Type B pancreatic cell (in vitro differentiated cells): ENCODE measurements around the gene TSHZ1. TPM values are rescaled to one million over a fixed set of nuclear protein-coding genes. Genes with fewer than 3 reads are reported as not detected.

ENCODE experiments used
- DNase-seq: peaks from one replicate; pipeline ENCODE4 v3.0.0; 2021; ENCODE audit warnings: mixed read lengths; ENCODE audit not compliant: unreplicated experiment; ENCODE audit errors: extremely low spot score
- H3K27ac Mint-ChIP-seq: 2 replicates; pipeline ENCODE4 v1.8.0; 2021; ENCODE audit warnings: mild to moderate bottlenecking, mixed read lengths
- H3K27me3 Mint-ChIP-seq: 2 replicates; pipeline ENCODE4 v1.8.0; 2021; ENCODE audit warnings: mixed read lengths
- H3K36me3 Mint-ChIP-seq: 2 replicates; pipeline ENCODE4 v1.8.0; 2021; ENCODE audit warnings: mixed read lengths
- H3K4me1 Mint-ChIP-seq: one replicate; pipeline ENCODE4 v1.8.0; 2021; ENCODE audit warnings: mixed read lengths; ENCODE audit not compliant: unreplicated experiment
- H3K4me3 Mint-ChIP-seq: 2 replicates; pipeline ENCODE4 v1.8.0; 2021; ENCODE audit warnings: mild to moderate bottlenecking, mixed read lengths
- H3K9me3 Mint-ChIP-seq: 2 replicates; pipeline ENCODE4 v1.8.0; 2021; ENCODE audit warnings: mixed read lengths
- total RNA-seq: library from RNA; stranded (reverse); gene quantifications from 2 replicates; pipeline ENCODE4 v1.2.1, GENCODE V29; 2021; ENCODE audit warnings: low replicate concordance
- TF ChIP-seq, protein P1 (sequence below): fragments of 200-600 bp; sonication (generic); conservative IDR thresholded peaks from 2 replicates; pipeline ENCODE4 v1.5.0; 2021; ENCODE audit warnings: antibody characterized with exemption, mild to moderate bottlenecking

The TSHZ1 gene
- total RNA-seq, 1 donor from 2014 or later = 79.9 TPM

GRCh38 chr18:75234901-75235300 is 24.3 kb downstream of the TSHZ1 start:
- TF ChIP-seq, protein P1, sequence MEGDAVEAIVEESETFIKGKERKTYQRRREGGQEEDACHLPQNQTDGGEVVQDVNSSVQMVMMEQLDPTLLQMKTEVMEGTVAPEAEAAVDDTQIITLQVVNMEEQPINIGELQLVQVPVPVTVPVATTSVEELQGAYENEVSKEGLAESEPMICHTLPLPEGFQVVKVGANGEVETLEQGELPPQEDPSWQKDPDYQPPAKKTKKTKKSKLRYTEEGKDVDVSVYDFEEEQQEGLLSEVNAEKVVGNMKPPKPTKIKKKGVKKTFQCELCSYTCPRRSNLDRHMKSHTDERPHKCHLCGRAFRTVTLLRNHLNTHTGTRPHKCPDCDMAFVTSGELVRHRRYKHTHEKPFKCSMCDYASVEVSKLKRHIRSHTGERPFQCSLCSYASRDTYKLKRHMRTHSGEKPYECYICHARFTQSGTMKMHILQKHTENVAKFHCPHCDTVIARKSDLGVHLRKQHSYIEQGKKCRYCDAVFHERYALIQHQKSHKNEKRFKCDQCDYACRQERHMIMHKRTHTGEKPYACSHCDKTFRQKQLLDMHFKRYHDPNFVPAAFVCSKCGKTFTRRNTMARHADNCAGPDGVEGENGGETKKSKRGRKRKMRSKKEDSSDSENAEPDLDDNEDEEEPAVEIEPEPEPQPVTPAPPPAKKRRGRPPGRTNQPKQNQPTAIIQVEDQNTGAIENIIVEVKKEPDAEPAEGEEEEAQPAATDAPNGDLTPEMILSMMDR = no peak
- Mint-ChIP-seq H3K9me3 (peaks cover 3% of the 10 kb centered on the region), H3K4me3 (no peak overlapping the region), H3K4me1 (peaks cover 49% of the 10 kb centered on the region), H3K27ac (no peak overlapping the region), H3K36me3 (peaks cover 35% of the 10 kb centered on the region), H3K27me3 (peaks cover 13% of the 10 kb centered on the region)
- no peak for DNase-seq

DNA sequence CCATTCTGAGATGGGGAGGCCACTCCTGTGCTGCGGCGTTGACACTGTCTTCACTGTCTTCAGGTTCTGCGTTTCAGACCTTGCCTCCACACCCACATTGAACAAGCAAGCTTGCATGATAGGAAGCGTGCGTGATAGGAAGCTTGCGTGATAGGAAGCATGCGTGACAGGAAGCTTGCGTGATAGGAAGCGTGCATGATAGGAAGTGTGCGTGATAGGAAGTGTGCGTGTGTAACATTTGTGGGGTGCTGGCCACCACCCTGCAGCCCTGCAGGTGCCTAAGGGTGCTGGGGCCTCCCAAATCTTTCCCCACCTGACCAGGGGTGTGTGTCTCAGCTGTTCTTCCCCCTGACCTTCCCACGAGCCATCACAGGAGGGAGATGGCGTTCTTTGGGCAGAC is 25.3 kb downstream of the TSHZ1 start:
- Mint-ChIP-seq H3K36me3 (peaks cover 31% of the 10 kb centered on the region), H3K4me1 (peaks cover 42% of the 10 kb centered on the region), H3K4me3 (no peak overlapping the region), H3K27ac (no peak overlapping the region), H3K27me3 (peaks cover 13% of the 10 kb centered on the region), H3K9me3 (no peaks in the 10 kb centered on the region)
- TF ChIP-seq, protein P1 = no peak
- no peak for DNase-seq

GRCh38 chr18:75238100-75238499 is 27.5 kb downstream of the TSHZ1 start:
- Mint-ChIP-seq H3K4me3 (no peak overlapping the region), H3K27ac (no peak overlapping the region)

GRCh38 chr18:75238786-75239185 is 28.2 kb downstream of the TSHZ1 start:
- no peak overlapping the region for H3K27ac Mint-ChIP-seq
- peaks cover 50% of the 10 kb centered on the region for H3K4me1 Mint-ChIP-seq
- H3K27me3 Mint-ChIP-seq = peaks cover 9% of the 10 kb centered on the region
- peaks cover 44% of the 10 kb centered on the region for H3K36me3 Mint-ChIP-seq
- no peak for DNase-seq
- H3K4me3 Mint-ChIP-seq = no peak overlapping the region
- no peaks in the 10 kb centered on the region for H3K9me3 Mint-ChIP-seq
- TF ChIP-seq, protein P1 = no peak

More at GRCh38 chr18:75238100-75238499, 27.5 kb downstream of the TSHZ1 start:
- DNase-seq = no peak
- peaks cover 13% of the 10 kb centered on the region for H3K27me3 Mint-ChIP-seq
- H3K36me3 Mint-ChIP-seq = peaks cover 44% of the 10 kb centered on the region
- H3K9me3 Mint-ChIP-seq = no peaks in the 10 kb centered on the region
- H3K4me1 Mint-ChIP-seq = peaks cover 50% of the 10 kb centered on the region
- TF ChIP-seq, protein P1 = no peak

DNA sequence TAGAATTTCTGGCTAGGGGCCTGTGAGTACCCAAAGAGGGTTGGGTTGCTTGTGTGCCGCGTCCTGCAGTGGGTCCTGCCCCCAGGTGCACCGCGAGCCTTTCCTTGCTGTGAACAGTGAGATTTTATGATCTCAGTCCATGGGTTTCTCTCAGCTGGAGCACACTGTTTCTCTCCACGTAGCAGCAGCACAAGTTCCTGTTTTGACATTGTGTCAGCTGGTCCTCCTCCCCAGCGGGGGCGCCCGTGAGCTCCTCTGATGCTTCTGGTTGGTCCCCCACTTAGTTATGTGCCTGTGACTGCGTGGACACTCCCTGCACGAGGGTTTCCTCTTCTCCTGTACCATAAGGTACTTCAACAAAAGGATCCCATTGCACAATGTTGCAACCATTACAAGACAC is 29.8 kb downstream of the TSHZ1 start:
- H3K27me3 Mint-ChIP-seq = peaks cover 3% of the 10 kb centered on the region
- TF ChIP-seq, protein P1 = no peak

GRCh38 chr18:75241705-75242104 is 31.1 kb downstream of the TSHZ1 start:
- DNase-seq = no peak
- TF ChIP-seq, protein P1 = no peak
- Mint-ChIP-seq H3K27ac (no peak overlapping the region), H3K9me3 (no peaks in the 10 kb centered on the region), H3K4me3 (no peak overlapping the region), H3K4me1 (peaks cover 65% of the 10 kb centered on the region), H3K36me3 (peaks cover 32% of the 10 kb centered on the region), H3K27me3 (no peaks in the 10 kb centered on the region)

More for the DNA sequence above, 29.8 kb downstream of the TSHZ1 start:
- Mint-ChIP-seq H3K36me3 (peaks cover 39% of the 10 kb centered on the region), H3K9me3 (no peaks in the 10 kb centered on the region), H3K4me1 (peaks cover 59% of the 10 kb centered on the region), H3K4me3 (no peak overlapping the region), H3K27ac (no peak overlapping the region)
- DNase-seq = no peak
